IMR-90 (cell line): ENCODE measurements around the gene ATP1A1. TPM values are rescaled to one million over a fixed set of nuclear protein-coding genes. Genes with fewer than 3 reads are reported as not detected.

Experiments used
- ATAC-seq: fragments of 200-7000 bp; cut with Tn5 transposase; 2 replicates; pipeline ENCODE4 v1.9.1; 2020; ENCODE audit warnings: low read depth, mild to moderate bottlenecking, moderate library complexity
- BruUV-seq: library from RNA; stranded (reverse); fragments of 400-500 nt; replicated peaks from 2 replicates; lab custom pipeline; 2021; lab: Mats Ljungman, UMichigan
- CTCF ChIA-PET: fragments of 300-600 bp; formaldehyde crosslinking; extraction: SDS; loops from one replicate; lab custom pipeline; 2021; ENCODE audit warnings: antibody characterized with exemption; lab: Yijun Ruan, JAX
- POLR2A ChIA-PET: fragments of 300-600 bp; sonication (Branson Sonifier 250); formaldehyde crosslinking; loops from one replicate; lab custom pipeline; 2022; ENCODE audit warnings: antibody characterized with exemption; ENCODE audit not compliant: unreplicated experiment; lab: Charles Lee
- DNase-seq: peaks from one replicate; pipeline ENCODE4 v3.0.0; 2013
- H2AFZ ChIP-seq: replicated peaks from 2 replicates; pipeline ENCODE3; 2013; ENCODE audit warnings: low read length, mild to moderate bottlenecking; ENCODE audit not compliant: poor library complexity
- H2AK5ac ChIP-seq: 2 replicates; pipeline ENCODE4 v1.6.1; 2013; ENCODE audit warnings: low read depth, low read length, inconsistent platforms
- H2AK9ac ChIP-seq: replicated peaks from 2 replicates; pipeline ENCODE3; 2013; ENCODE audit warnings: mild to moderate bottlenecking, low read depth, low read length, moderate library complexity; ENCODE audit not compliant: poor library complexity
- H2BK120ac ChIP-seq: 2 replicates; pipeline ENCODE4 v1.6.1; 2013; ENCODE audit warnings: low read depth, low read length, inconsistent platforms
- H2BK15ac ChIP-seq: 3 replicates; pipeline ENCODE4 v1.6.1; 2013; ENCODE audit warnings: low read depth, low read length, inconsistent platforms
- H2BK20ac ChIP-seq: 2 replicates; pipeline ENCODE4 v1.6.1; 2013; ENCODE audit warnings: low read depth, mild to moderate bottlenecking, inconsistent platforms, low read length, moderate library complexity
- H2BK5ac ChIP-seq: 2 replicates; pipeline ENCODE4 v1.6.1; 2013; ENCODE audit warnings: mild to moderate bottlenecking, low read depth, low read length, inconsistent platforms; ENCODE audit not compliant: poor library complexity, severe bottlenecking
- H3K14ac ChIP-seq: replicated peaks from 2 replicates; pipeline ENCODE4 v1.6.1; 2013; ENCODE audit warnings: low read depth, low read length, inconsistent platforms
- H3K18ac ChIP-seq: 2 replicates; pipeline ENCODE4 v1.6.1; 2013; ENCODE audit warnings: low read depth, low read length, control low read depth
- H3K23ac ChIP-seq: 2 replicates; pipeline ENCODE4 v1.6.1; 2013; ENCODE audit warnings: low read depth, low read length, inconsistent platforms
- H3K27ac ChIP-seq: 2 replicates; pipeline ENCODE4 v1.5.1; 2013; ENCODE audit warnings: mild to moderate bottlenecking, control low read depth, low read length; ENCODE audit not compliant: insufficient read depth
- H3K27me3 ChIP-seq: 2 replicates; pipeline ENCODE4 v1.6.1; 2013; ENCODE audit warnings: low read length; ENCODE audit not compliant: control insufficient read depth, insufficient read depth
- H3K36me3 ChIP-seq: 2 replicates; pipeline ENCODE4 v1.6.1; 2013; ENCODE audit warnings: low read length, mixed read lengths; ENCODE audit not compliant: control insufficient read depth, insufficient read depth
- H3K4ac ChIP-seq: 2 replicates; pipeline ENCODE4 v1.6.1; 2013; ENCODE audit warnings: low read depth, low read length, inconsistent platforms
- H3K4me1 ChIP-seq: 2 replicates; pipeline ENCODE4 v1.6.1; 2013; ENCODE audit warnings: low read length, mixed read lengths; ENCODE audit not compliant: control insufficient read depth, insufficient read depth
- H3K4me2 ChIP-seq: 2 replicates; pipeline ENCODE4 v1.6.1; 2013; ENCODE audit warnings: low read depth, mild to moderate bottlenecking, control low read depth, low read length, moderate library complexity
- H3K4me3 ChIP-seq: 2 replicates; pipeline ENCODE4 v1.5.1; 2013; ENCODE audit warnings: low read depth, mild to moderate bottlenecking, control low read depth, low read length, moderate library complexity; ENCODE audit not compliant: insufficient read depth
- H3K56ac ChIP-seq: 2 replicates; pipeline ENCODE4 v1.6.1; 2013; ENCODE audit warnings: low read length, inconsistent platforms; ENCODE audit not compliant: insufficient read depth; ENCODE audit errors: extremely low read depth
- H3K79me1 ChIP-seq, 2 experiments: 2 replicates each; pipeline ENCODE4 v1.6.1; 2013; ENCODE audit warnings: low read length in 2 of 2, inconsistent platforms in 1 of 2, low read depth in 1 of 2
- H3K9ac ChIP-seq: 2 replicates; pipeline ENCODE4 v1.6.1; 2013; ENCODE audit warnings: low read depth, low read length, control low read depth
- H3K9me1 ChIP-seq: 2 replicates; pipeline ENCODE4 v1.6.1; 2013; ENCODE audit warnings: low read length, inconsistent platforms; ENCODE audit not compliant: insufficient read depth
- H3K9me3 ChIP-seq: 2 replicates; pipeline ENCODE4 v1.6.1; 2013; ENCODE audit warnings: low read length; ENCODE audit not compliant: control insufficient read depth, insufficient read depth
- H4K20me1 ChIP-seq: 2 replicates; pipeline ENCODE4 v1.6.1; 2013; ENCODE audit warnings: low read length, inconsistent platforms; ENCODE audit not compliant: insufficient read depth
- H4K5ac ChIP-seq: 2 replicates; pipeline ENCODE4 v1.6.1; 2013; ENCODE audit warnings: mild to moderate bottlenecking, low read depth, low read length, control low read depth
- H4K8ac ChIP-seq, 2 experiments: 2 replicates each; pipeline ENCODE4 v1.6.1; 2013; ENCODE audit warnings: low read depth in 2 of 2, low read length in 2 of 2, control low read depth in 1 of 2, inconsistent platforms in 1 of 2
- H4K91ac ChIP-seq: 2 replicates; pipeline ENCODE4 v1.6.1; 2013; ENCODE audit warnings: low read depth, low read length, inconsistent platforms; ENCODE audit not compliant: insufficient read depth
- BHLHE40 ChIP-seq: fragments of 150-350 bp; IDR thresholded peaks from 2 replicates; pipeline ENCODE4 v1.6.1; 2016; ENCODE audit warnings: mild to moderate bottlenecking, low read depth, low read length
- CEBPB ChIP-seq: IDR thresholded peaks from 2 replicates; pipeline ENCODE4 v1.6.1; 2012; ENCODE audit warnings: low read depth, low read length, improper control_type of control experiment
- CHD1 ChIP-seq: IDR thresholded peaks from 2 replicates; pipeline ENCODE4 v1.6.1; 2012; ENCODE audit warnings: low read depth, low read length, improper control_type of control experiment
- CTCF ChIP-seq: conservative IDR thresholded peaks from 2 replicates; pipeline ENCODE4 v1.5.1; 2012; ENCODE audit warnings: mild to moderate bottlenecking, low read depth, low read length, improper control_type of control experiment
- FOS ChIP-seq: fragments of 150-350 bp; IDR thresholded peaks from 2 replicates; pipeline ENCODE4 v1.6.1; 2016; ENCODE audit warnings: low read depth, low read length
- MAFK ChIP-seq: IDR thresholded peaks from 2 replicates; pipeline ENCODE4 v1.6.1; 2012; ENCODE audit warnings: low read depth, low read length, improper control_type of control experiment
- MAZ ChIP-seq: IDR thresholded peaks from 2 replicates; pipeline ENCODE4 v1.6.1; 2012; ENCODE audit warnings: low read depth, mild to moderate bottlenecking, low read length, improper control_type of control experiment, moderate library complexity, borderline replicate concordance
- MXI1 ChIP-seq: IDR thresholded peaks from 2 replicates; pipeline ENCODE4 v1.6.1; 2012; ENCODE audit warnings: low read depth, mild to moderate bottlenecking, low read length, moderate library complexity, borderline replicate concordance
- NFE2L2 ChIP-seq: fragments of 150-350 bp; IDR thresholded peaks from 2 replicates; pipeline ENCODE4 v1.6.1; 2016; ENCODE audit warnings: low read depth, mild to moderate bottlenecking, low read length
- POLR2A ChIP-seq: IDR thresholded peaks from 2 replicates; pipeline ENCODE4 v1.6.1; 2012; ENCODE audit warnings: mild to moderate bottlenecking, low read depth, low read length
- RAD21 ChIP-seq: IDR thresholded peaks from 2 replicates; pipeline ENCODE4 v1.6.1; 2012; ENCODE audit warnings: low read length, improper control_type of control experiment
- RCOR1 ChIP-seq: IDR thresholded peaks from 2 replicates; pipeline ENCODE4 v1.6.1; 2012; ENCODE audit warnings: mild to moderate bottlenecking, low read length, improper control_type of control experiment; ENCODE audit not compliant: insufficient replicate concordance
- RFX5 ChIP-seq: IDR thresholded peaks from 2 replicates; pipeline ENCODE4 v1.8.0; 2012; ENCODE audit warnings: low read depth, mild to moderate bottlenecking, low read length, moderate library complexity
- SMC3 ChIP-seq: fragments of 150-350 bp; IDR thresholded peaks from 2 replicates; pipeline ENCODE4 v1.6.1; 2016; ENCODE audit warnings: low read depth, mild to moderate bottlenecking, antibody characterized with exemption, low read length, moderate library complexity
- WGBS, 2 experiments: methylation state at CpG; one replicate each; pipeline versions ENCODE4 v1.1.5 to v1.1.7; 2013; ENCODE audit warnings: missing lambda C conversion rate in 2 of 2; ENCODE audit not compliant: insufficient read length in 1 of 2; ENCODE audit errors: extremely low coverage in 2 of 2; 5-methylcytosine and 5-hydroxymethylcytosine counted together
- dilution Hi-C: fragments of 300-500 bp; cut with HindIII; formaldehyde crosslinking; loops from one replicate; pipeline ENCODE4 v1.14.3; 2018; ENCODE audit warnings: low sequenced_read_pairs; ENCODE audit not compliant: unreplicated experiment
- in situ Hi-C: fragments of 300-500 bp; cut with MboI; formaldehyde crosslinking; loops from 3 replicates; pipeline ENCODE4 v1.14.3; 2019; ENCODE audit warnings: low sequenced_read_pairs, inconsistent platforms, mixed read lengths
- intact Hi-C: fragments of 100-400 bp; cut with micrococcal nuclease; formaldehyde crosslinking; loops from 2 replicates; pipeline ENCODE4 v1.10.0; 2022
- polyA plus RNA-seq, 3 experiments: library from polyadenylated mRNA; depleted of rRNA; stranded (reverse); fragments of >200 nt; gene quantifications; 2 replicates each; pipeline ENCODE4 v1.2.3, GENCODE V29; 2012; ENCODE audit warnings: low replicate concordance in 1 of 3
- total RNA-seq: library from RNA; depleted of rRNA; stranded (reverse); fragments of >200 nt; gene quantifications from 2 replicates; pipeline ENCODE4 v1.2.3, GENCODE V29; 2012
- TF ChIP-seq, protein P1 (sequence below): fragments of 150-350 bp; IDR thresholded peaks from 2 replicates; pipeline ENCODE4 v1.6.1; 2017; ENCODE audit warnings: mild to moderate bottlenecking, antibody characterized with exemption, low read length, low read depth
- TF ChIP-seq, protein P2 (sequence below): fragments of 150-350 bp; IDR thresholded peaks from 2 replicates; pipeline ENCODE4 v1.6.1; 2016; ENCODE audit warnings: low read depth, mild to moderate bottlenecking, low read length, moderate library complexity, borderline replicate concordance

The ATP1A1 gene
- total and polyA plus RNA-seq, 2 of the 4 experiments (the other 2 are of a cell fraction) = 116 to 125 TPM

DNA sequence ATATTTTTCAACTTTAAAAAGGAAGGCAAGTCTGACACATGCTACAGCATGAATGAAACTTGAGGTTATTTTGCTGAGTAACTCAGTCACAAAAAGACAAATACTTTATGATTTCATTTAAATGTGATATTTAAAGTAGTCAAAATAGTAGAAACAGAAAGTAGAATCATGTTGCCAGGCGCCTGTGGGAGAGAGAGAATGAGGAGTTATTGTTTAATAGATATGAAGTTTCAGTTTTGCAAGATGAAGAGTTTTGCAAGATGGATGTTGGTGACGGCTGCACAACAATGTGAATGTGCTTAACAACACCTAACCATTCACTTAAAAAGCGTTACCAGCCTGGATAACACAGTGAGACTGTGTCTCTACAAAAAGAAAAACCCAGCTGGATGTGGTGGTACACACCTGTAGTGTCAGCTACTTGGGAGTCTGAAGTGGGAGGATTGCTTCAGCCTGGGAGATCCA lies 20.7 kb upstream of the ATP1A1 start:
- Histone ChIP-seq H3K4me2 (no peak overlapping the region), H2AK9ac (no peak overlapping the region), H2BK5ac (no peak overlapping the region), H2BK15ac (no peak overlapping the region), H3K27ac (no peak overlapping the region), H3K4ac (no peak overlapping the region), H3K9me1 (no peaks in the 10 kb centered on the region), H4K8ac (no peak overlapping the region), H3K9me3 (no peaks in the 10 kb centered on the region), H3K9ac (no peak overlapping the region), H4K91ac (no peak overlapping the region), H2BK120ac (no peak overlapping the region), H3K4me3 (no peak overlapping the region), H3K18ac (no peak overlapping the region), H2AK5ac (no peak overlapping the region), H3K36me3 (no peaks in the 10 kb centered on the region), H4K5ac (no peak overlapping the region), H3K14ac (no peak overlapping the region), H2BK20ac (no peak overlapping the region), H2AFZ (no peak overlapping the region), H3K79me1 (no peaks in the 10 kb centered on the region), H3K23ac (no peak overlapping the region), H3K4me1 (peaks cover 4% of the 10 kb centered on the region; the same call in 1 of the 2 replicates), H3K56ac (no peak overlapping the region), H3K27me3 (no peaks in the 10 kb centered on the region), H4K20me1 (no peaks in the 10 kb centered on the region)
- TF ChIP-seq MXI1 (no peak), CTCF (no peak), MAFK (no peak), NFE2L2 (no peak), FOS (no peak), CEBPB (no peak), SMC3 (no peak), RAD21 (no peak), CHD1 (no peak), POLR2A (no peak), BHLHE40 (no peak), MAZ (no peak), RFX5 (no peak), RCOR1 (no peak)
- TF ChIP-seq, protein P1, sequence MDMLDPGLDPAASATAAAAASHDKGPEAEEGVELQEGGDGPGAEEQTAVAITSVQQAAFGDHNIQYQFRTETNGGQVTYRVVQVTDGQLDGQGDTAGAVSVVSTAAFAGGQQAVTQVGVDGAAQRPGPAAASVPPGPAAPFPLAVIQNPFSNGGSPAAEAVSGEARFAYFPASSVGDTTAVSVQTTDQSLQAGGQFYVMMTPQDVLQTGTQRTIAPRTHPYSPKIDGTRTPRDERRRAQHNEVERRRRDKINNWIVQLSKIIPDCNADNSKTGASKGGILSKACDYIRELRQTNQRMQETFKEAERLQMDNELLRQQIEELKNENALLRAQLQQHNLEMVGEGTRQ = no peak
- TF ChIP-seq, protein P2, sequence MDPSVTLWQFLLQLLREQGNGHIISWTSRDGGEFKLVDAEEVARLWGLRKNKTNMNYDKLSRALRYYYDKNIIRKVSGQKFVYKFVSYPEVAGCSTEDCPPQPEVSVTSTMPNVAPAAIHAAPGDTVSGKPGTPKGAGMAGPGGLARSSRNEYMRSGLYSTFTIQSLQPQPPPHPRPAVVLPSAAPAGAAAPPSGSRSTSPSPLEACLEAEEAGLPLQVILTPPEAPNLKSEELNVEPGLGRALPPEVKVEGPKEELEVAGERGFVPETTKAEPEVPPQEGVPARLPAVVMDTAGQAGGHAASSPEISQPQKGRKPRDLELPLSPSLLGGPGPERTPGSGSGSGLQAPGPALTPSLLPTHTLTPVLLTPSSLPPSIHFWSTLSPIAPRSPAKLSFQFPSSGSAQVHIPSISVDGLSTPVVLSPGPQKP = no peak
- dilution Hi-C loops (no loop called here), intact Hi-C loops (no loop called here), in situ Hi-C loops (no loop called here)
- ChIA-PET POLR2A (no interaction called here), CTCF (no interaction called here)
- WGBS, 2 experiments = no CpG with 5 or more reads among the region's 3 CpGs
- ATAC-seq (no peak), DNase-seq (no peak)
- BruUV-seq = no TSS peak
